ENCODE data around the gene ZFAND3.

The ZFAND3 gene

DNA sequence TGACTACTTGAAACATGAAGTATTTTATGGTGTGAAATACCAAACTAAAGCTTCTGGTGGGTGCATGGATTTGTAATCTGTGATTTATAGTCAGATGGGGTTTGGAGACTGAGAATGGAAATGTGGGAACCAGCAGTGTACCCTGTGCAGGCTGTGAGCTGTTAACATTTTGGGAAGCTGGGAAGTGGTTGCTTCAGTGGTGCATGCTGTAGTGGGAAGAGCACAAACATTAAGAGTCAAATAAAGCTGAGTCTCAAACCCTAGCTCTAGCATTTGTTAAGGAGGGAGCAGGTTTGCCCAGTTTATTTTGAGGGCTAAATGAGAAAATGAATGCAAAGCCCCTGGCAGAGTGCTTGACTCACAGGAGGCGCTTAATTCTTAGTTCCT, 235.7 kb downstream of the ZFAND3 start:
- no peak for DNase-seq

DNA sequence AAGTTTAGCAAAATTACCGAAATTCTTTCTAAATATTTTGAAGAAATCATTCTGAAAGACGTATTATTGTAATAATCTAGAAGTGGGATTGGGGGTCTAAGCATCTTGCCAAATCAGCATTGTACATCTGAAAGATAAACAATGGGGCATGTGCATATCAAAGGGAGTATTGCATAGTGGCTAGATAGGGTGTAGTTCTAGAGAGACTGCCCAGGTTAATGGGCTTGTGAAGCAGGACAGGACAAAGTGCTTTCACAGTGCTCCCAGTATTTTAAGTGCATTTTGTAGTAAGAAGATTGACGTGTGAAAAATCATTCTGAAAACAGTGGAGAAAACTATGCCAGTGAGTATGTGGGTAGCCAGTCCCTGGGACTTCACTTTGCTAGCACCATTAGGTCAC, 236.8 kb downstream of the ZFAND3 start:
- DNase-seq: no peak

DNA sequence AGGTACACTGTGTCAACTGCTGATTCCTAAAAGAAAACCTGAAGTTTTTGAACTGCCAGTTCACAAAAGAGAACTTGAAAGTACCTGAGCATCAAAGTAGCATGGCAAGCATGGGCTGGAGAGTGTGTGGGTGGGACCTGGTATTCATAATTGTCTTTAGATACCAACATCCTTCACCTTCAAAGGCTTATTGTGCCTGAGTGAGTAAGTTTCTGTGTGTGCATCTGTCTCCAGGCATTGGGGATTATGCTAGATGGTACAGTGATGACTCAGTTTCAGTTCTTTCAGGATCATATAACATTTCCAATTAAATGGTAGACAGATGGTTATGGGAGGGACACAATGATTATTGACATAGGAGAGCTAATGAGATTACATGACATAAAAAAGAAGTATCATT, 238.5 kb downstream of the ZFAND3 start:
- no peak for DNase-seq

DNA sequence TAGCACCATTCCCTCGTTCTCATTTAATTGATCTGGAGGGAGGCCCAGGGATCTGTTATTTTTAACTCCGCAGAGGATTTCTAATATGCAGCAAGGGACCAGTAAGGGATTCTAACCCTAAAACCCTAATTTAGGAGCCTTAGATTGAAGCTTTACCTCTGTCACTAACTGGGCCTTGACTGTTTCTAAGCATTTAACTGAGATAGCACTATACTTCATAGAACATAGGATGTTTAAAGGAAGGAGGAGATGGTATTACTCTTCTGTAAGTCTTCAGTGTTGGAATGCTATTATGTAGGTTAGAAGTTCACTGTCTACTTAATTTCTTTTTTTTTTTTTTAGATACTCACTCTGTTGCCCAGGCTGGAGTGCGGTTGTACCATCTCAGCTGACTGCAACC, 242.5 kb downstream of the ZFAND3 start:
- no peak for DNase-seq

DNA sequence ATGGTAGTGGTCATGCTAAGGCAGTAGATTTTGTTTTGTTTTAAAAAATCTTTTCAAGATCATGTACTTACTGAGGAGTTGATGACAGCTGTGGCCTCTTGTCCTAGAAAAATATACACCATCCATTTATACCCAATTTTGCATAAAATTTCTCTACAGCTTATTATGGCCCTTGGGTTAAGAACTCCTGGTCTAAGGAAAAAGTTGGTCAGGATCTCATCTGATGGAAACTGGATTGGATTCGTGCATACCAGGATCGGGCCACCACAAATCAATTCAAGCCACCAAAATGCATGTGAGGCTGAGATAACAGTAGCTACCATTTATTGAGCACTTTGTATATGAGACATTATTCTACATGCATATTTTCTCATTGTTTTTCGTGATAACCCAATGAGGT, 244.4 kb downstream of the ZFAND3 start:
- DNase-seq: no peak

DNA sequence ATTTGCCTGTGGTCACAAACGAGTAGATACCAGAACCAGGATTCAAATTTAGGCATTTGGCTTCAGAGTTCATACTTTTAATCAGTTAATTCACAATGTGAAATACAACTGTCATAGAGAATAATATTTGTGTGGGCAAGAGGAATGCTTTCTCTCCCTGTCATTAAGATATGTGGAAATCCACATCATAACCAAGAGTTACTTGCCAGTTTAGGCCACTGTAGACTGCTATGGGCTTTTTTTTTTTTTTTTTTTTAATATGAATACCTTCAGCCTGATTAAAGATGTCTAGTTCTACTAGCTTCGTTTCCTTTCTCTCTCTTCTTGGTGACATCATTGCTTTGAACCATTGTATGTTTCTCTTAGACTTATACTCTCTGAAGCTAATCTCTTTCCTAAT, 244.9 kb downstream of the ZFAND3 start:
- no peak for DNase-seq

DNA sequence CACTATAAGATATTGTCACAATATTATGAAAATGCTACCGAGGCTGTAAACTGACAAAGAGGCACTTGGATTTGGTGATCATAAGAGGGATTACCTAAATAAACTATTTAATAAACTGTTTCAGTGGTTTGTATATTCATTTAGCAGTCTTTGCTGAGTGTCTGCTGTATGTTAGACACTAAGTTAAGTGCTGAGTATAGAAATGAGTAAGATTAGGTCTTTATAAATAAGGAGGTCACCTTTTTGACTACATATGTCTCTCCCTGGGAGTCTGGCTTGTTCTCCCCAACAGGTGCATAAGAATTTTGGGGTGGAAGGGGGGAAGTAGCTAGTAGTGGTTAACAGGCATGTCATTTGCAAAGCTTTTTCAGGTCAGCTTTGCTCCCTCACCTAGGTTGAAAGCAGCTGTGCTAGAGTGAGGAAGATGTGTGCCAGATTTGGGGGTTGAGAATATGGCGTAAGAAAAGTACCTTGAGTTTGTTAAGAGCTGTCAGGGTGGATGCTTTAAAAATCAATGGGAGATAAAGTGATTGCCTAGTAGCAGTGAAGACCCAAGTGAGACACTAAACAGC, 246.3 kb downstream of the ZFAND3 start:
- no peak for DNase-seq

DNA sequence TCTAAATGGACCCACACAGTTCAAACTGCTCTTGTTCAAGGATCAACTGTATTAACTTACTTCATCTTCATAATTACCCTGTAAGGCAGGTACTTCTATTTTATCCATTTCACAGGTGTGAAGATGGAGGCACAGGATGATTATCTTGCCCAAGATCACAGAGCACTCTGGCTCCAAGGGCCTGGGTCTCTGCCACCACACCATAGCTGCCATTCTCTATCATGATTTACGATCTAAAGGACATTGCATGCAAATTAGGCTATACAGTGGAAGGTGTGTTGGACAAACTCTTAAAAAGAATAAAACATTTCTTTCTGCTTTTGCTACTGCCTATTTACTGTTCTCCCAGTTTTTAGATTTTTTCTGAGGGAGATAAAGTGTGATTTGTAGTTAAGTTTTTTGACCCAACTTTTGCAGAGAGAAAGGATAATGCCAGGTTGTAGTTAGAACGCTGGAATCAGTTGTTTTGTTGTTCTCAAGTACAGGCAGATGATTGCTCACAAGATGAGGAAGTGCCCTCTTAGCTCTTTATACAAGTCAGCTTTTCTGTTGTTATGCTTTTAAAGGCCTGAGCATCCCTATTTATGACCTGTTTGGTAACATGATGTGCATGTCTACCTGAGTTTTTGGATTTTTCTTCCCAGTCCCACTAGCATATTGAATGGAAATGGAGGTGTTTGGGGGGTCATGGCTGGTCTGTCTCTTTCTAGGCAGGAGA, 247.9 kb downstream of the ZFAND3 start:
- no peak for DNase-seq

DNA sequence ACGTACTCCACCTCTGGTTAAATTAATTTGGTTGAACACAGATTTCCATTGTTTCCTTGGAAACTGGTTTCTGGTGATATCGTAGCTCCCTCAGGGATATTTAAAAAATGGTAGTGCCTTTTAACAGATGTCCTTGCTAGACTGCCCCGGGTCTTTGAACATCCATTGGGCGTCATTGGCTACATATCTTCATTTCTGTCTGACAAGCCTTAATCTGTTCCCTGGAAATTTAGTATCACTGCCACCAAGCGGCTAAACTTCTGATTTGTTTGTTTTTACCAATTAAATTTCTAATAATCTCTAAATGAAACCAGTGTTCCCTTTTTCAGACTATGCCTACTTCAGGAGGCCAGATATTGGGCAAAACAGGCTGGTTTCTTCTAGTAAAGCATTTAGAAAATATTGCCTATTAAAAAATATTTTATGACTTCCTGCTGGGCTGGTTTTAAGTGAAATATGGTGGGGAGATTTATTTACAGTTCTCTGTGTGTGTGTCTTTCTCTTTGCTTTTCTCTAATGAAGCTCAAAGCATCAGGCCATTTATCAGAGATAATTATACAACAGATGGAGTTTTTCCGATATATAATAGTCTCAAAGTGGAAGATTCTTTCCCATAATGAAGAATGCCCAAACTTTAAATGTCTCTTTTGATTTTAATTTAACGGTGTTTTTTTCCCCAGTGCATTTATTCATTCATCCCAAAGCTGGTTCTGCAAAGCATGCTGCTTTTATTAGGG, 249.5 kb downstream of the ZFAND3 start:
- no peak for DNase-seq

DNA sequence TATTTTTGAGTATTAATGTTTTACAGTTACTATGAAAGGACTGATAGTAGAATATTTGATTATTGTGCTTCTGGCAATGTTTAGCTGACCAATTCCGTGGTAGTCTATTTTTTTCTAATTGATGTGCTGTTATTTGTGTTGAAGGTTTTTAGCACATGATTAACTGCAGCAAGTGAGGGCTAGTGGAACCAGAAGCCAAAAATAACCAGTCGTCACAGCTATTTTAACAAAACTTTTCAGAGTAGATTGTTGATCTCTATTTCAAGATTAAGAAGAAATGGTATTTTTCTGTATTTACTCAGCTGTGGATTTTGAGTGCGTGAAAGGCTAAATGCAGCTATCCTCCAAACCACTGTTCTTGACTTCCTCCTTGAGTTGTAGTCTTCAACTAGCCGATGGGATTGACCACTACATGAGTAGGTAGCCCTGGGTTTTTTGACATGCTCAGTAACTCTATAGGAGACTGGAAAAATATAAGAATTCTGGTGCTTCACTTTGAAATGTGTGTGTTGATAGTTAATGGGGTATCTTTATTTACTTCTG, 258.0 kb downstream of the ZFAND3 start:
- DNase-seq: no peak

DNA sequence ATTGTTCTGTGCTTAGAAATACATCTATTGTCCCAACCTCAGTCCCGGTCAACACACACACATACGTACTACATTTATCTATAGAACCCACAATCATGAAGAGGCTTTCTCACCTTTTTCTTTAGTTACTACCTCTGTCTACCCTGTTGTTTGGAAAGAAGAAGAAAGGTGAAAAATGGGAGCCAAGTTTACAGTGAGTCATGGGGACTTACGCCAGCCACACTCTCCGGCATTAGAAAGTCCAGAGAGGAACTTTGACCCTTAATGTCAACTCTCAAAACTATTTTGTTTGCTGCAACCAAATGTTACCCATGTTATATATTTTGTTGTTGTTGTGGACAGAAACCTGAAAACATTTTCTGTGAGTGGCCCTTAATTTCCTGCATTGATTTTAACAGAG, 259.1 kb downstream of the ZFAND3 start:
- no peak for DNase-seq

DNA sequence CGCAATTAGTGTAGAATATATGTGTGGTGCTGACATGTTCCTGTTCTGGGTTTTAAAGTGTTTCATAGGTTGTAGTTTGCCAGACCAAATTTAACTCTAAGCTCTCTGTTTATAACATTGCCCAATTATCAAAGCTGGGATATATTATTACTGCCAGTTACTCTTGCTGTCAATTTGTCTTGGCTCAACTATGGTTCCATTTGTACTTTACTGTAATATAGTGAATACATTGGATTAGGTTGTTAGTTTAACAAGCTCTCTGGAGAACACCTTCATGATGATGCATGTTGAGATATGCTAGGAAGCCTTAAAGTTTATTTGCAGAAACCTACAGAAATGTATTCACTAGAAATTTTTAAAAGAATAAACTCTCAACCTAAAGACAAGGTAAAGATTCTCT, 259.6 kb downstream of the ZFAND3 start:
- DNase-seq: no peak

DNA sequence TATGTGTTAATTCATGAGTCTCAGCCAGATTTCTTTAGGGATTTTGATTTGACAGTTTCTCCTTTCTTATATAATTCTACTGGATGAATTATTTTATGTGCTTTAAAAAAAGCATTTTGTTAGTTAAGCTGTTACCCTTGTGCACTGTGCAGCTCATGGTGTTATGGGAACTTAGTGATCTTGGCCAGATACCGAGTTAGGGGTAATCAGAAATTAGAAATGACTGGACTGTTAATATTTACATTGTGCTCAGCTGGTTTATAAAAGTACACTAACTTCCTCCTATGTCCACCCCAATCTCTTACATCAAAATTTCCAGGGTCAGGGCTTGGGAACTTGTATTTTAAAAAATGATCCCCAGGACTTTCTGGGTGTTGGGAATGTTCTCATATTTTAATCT, 260.0 kb downstream of the ZFAND3 start:
- no peak for DNase-seq

DNA sequence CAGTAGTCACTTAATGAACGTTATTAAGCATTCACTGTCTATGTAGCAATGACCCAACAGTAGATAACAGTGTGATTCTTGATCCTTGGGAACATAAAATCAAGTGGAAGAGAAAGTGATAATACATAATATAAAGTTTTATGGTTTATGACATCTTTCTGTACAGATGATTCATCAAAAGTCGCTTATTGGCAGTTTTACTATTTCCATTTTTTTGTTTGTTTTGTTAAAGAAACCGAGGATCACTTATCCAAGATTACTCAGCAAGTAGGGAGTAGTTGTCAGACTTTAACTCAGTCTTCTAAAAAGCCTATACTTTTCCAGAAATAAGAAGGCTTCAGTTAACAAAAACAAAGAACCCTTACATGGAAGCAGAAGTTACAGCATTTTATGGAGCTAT, 260.8 kb downstream of the ZFAND3 start:
- no peak for DNase-seq

DNA sequence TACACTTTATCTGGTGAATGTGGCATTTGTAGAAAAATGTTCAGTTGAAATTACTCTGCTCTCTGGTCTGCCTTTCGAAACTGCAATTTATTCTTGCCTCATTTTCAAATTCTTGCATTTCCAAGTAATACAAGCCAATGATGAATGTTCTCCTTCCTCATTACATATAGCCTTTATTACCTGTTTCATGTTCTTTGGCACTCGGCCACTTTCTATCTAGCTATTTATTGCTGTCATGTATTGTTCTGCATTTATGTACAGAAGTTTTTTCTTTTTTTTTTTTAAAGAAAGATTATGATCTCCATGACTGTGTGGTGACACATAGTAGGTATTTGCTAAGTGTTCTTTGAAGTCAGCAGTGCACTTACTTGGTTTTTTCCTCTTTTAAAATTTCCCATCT, 261.4 kb downstream of the ZFAND3 start:
- DNase-seq: no peak

DNA sequence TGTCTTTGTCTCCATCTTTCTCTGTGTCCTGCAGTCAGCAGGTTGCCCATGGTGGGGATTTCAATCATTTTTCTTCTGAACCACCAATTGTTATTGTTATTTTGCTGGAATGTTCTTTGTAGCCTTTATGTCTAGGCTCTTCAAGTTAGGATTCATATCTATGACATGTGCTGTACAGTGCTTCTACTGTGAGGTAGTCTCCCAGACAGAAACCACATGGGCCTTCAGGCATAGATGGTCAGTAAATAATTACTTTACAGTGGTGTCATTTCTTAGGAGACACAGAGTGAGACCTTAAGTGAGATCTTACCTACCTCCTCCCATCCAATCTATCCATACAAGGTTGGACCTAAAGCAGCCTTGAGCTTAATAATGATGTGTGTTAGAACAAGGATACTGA, 265.5 kb downstream of the ZFAND3 start:
- no peak for DNase-seq

DNA sequence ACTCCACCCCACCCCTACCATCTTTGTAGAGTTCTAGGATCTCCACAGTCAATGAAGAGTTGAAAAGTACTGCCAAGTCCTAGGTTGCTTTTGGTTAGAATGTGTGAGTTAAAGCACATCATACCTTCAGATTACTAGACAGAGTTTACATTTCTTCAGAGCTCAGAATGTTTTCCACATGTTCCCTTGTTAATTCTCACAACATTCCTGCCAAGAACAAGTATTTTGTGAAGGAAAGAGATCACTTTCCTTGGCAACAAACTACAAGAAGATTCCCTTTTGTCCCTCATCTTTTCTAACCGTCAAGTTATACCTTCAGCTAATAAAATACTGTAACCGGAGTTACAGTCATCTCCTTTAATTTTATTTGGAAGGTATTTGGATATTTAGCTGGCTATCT, 266.8 kb downstream of the ZFAND3 start:
- no peak for DNase-seq

DNA sequence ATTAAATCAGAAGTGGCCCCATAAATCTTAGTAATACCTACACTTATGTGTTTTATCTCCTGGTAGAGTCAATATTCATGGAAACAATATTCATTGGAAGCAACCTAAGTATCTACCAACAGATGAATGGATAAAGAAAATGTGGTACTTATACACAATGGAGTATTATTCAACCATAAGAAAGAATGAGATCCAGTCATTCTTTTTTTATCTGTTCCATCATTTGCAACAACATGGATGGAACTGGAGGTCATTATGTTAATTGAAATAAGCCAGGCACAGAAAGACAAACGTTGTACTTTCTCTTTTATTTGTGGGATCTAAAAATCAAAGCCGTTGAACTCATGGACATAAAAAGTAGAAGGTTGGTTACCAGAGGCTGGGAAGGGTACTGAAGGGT, 268.5 kb downstream of the ZFAND3 start:
- no peak for DNase-seq

DNA sequence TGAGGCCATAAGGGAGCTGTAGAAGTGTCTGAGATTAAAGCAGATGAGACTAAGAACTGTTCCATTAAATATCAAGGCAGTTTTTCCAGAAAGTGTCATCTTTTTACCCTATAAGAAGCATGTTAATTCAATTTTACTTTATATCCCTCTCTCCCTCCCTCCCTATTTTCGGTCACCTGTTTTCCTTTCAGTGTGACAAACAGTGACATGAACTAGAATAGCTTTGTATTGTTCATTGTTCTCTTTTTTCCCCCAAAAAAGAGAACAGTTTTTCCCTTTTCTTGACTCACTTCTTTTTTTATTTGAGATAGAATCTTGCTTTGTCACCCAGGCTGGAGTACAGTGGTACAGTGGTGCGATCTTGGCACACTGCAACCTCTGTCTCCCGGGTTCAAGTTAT, 269.3 kb downstream of the ZFAND3 start:
- DNase-seq: no peak

DNA sequence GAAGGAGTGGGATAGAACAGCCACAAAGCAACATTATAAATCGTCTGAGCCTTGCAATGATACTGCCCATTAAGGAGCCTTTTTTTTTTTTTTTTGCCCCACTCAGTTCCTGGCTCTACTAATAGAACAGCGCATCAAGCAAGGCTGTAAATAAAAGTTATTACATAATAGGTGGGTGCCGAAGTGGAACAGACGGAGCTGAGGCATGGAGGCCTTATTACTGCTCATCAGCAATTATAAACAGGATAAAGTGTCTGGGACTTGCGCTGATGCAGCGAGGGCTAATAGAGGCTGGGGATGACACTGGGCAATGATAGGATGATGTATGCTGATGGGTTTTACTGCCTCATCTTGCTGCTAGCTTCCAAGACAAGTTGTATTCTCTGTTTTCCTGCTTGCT, 272.1 kb downstream of the ZFAND3 start:
- DNase-seq: no peak

DNA sequence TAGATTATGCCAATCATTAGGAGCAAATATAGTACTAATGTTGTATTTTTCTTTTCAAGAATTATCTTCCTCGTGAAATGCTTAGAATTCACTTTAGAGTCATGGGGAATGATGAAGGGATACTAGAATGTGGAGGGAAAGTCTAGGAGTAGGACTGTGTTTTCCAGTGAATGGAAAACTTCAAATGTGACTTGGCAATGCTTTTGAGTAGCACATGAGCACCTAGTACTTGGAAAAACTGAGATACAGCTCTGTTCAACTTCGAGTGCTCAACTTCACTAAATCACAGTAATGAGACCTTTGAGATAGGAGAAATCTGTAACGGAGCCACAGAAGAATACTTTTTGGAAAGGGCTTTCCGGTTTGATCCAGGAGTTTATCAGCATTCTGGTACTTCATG, 272.9 kb downstream of the ZFAND3 start:
- DNase-seq: no peak

DNA sequence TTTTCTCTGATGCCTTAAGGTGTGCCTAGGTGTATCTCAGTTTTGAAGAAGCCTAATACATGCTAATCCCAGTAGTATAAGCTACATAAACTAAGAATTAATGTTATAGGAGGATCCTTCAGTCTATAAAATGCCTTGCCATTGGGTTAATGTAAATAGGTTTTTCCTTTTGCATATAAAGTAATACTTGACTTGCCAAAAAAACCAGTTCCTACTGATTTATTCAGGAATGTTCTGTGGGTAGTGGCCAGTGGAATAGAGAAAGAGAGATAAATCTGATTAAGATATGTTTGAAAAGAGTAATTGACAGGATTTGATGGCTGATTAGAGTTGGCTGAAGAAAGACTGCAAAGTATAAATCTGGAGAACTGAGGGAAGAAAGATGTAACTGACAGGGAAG, 273.4 kb downstream of the ZFAND3 start:
- DNase-seq: no peak

DNA sequence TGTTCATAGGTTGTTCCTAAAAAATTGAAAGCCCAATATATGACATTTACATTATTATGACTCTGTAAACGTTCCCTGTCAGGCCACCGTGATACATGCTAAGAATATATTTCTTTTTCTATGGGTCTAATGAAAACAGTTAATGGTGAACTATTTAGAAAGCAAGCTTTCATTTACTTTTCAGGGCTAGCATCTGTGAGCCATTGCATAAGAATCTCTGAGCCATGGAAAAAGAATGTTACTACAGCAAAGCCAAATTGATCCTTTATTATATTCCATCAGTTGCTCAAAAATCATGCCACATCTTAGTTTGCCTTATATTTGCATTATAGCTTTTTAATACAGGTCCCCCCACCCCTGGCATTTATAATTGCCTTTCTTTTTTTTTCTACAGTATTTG, 275.5 kb downstream of the ZFAND3 start:
- DNase-seq: no peak

DNA sequence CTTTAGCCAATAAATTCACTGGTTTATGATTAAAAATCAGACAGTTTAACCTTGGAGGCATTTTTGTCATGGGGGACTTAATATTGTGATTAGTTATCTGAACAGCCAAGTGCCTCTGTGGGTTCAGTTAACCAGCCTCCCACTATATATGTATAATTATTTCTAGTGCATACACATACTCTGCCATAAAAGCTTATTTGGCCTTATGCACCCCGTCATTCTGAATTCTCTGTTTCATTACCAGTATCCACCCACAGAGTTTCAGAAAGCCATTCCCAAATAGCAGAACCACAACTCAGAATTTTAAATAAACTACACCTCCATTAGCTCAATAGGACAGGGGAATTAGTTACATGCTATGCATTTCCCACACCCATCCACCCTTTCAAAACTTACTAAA, 279.7 kb downstream of the ZFAND3 start:
- no peak for DNase-seq

Data from central memory CD4-positive, alpha-beta T cell (primary cell).